AG04450 (cell line): ENCODE data around the gene NAV3. TPM values are rescaled to one million over a fixed set of nuclear protein-coding genes. Genes with fewer than 3 reads are reported as not detected.

ENCODE experiments used
- CTCF ChIA-PET: fragments of 300-600, 350-600 bp; formaldehyde crosslinking; extraction: SDS; loops from one replicate; lab custom pipeline; 2022; ENCODE audit warnings: antibody characterized with exemption, inconsistent platforms; lab: Charles Lee
- POLR2A ChIA-PET: fragments of 350-600 bp; formaldehyde crosslinking; extraction: SDS; loops from one replicate; lab custom pipeline; 2021; ENCODE audit warnings: antibody characterized with exemption, inconsistent platforms; lab: Yijun Ruan, JAX
- DNase-seq: peaks from one replicate; pipeline ENCODE4 v3.0.0-alpha.2; 2011; ENCODE audit warnings: low read depth, low spot score
- H3K27ac ChIP-seq: one replicate; pipeline ENCODE4 v1.5.1; 2012; ENCODE audit warnings: low read depth, low read length, control low read depth
- H3K27me3 ChIP-seq: one replicate; pipeline ENCODE4 v1.6.0; 2012; ENCODE audit warnings: low read length; ENCODE audit not compliant: control insufficient read depth, insufficient read depth
- H3K4me3 ChIP-seq: 2 replicates; pipeline ENCODE4 v1.5.1; 2011; ENCODE audit warnings: mild to moderate bottlenecking, low read depth, low read length, control low read depth
- H3K9me3 ChIP-seq: 2 replicates; pipeline ENCODE4 v1.5.1; 2012; ENCODE audit warnings: low read length; ENCODE audit not compliant: control insufficient read depth, insufficient read depth
- polyA plus RNA-seq: library from polyadenylated mRNA; depleted of rRNA; stranded (reverse); fragments of >200 nt; gene quantifications from 2 replicates; pipeline ENCODE4 v1.2.3, GENCODE V29; 2011
- TF ChIP-seq, protein P1 (sequence below): IDR thresholded peaks from 2 replicates; pipeline ENCODE4 v1.5.1; 2011; ENCODE audit warnings: low read depth, low read length, control low read depth, inconsistent platforms

The NAV3 gene
- polyA plus RNA-seq, 1 experiment, result 36.1 TPM

DNA sequence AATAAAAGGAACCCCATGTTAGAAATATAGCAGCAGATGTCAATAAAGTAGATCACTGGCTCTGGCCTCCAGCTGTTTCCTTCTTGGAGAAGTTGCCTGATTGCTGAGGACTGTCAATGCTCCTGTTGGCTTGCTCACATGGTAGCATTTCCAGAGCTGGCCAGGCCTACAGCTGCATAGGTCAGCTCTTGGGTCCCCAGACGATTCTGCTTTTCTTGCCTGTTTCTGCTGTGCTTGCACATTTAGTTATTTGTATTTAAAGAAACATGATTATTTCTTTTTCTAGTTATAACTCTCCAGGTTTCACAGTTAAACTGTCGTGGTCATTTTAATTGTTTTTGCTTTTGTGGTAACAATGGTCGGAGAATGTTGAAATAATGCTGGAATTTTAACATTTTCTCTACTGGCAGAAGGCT, 7.2 kb downstream of the NAV3 start:
- no peak overlapping the region for H3K4me3 ChIP-seq
- TF ChIP-seq, protein P1, sequence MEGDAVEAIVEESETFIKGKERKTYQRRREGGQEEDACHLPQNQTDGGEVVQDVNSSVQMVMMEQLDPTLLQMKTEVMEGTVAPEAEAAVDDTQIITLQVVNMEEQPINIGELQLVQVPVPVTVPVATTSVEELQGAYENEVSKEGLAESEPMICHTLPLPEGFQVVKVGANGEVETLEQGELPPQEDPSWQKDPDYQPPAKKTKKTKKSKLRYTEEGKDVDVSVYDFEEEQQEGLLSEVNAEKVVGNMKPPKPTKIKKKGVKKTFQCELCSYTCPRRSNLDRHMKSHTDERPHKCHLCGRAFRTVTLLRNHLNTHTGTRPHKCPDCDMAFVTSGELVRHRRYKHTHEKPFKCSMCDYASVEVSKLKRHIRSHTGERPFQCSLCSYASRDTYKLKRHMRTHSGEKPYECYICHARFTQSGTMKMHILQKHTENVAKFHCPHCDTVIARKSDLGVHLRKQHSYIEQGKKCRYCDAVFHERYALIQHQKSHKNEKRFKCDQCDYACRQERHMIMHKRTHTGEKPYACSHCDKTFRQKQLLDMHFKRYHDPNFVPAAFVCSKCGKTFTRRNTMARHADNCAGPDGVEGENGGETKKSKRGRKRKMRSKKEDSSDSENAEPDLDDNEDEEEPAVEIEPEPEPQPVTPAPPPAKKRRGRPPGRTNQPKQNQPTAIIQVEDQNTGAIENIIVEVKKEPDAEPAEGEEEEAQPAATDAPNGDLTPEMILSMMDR, result no peak
- DNase-seq, result no peak
- ChIA-PET CTCF (interaction anchor here (0.6 kb wide), 1 partner anchor 336 kb away, joined by 3 read pairs; no protein-coding TSS in a partner anchor), POLR2A (no interaction called here)
- H3K9me3 ChIP-seq, result no peaks in the 10 kb centered on the region
- H3K27me3 ChIP-seq, result no peaks in the 10 kb centered on the region
- no peak overlapping the region for H3K27ac ChIP-seq

DNA sequence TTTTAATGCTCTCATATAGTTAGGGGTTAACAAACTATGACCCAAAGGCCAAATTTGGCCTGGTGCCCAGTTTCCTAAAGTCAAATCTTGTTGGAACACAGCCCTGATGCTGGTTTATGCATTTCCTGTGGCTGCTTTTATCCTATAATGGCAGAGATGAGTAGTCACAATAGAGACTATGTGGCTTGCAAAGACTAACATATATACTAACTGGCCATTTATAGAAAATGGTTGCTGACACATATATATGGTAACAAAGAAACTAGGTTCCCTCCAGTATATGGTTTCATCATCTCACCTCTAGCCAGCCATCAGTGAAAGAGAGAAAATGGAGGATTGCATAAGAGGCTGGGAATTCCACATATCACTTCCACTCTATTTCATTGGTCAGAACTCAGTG, 10.8 kb downstream of the NAV3 start:
- POLR2A ChIA-PET, result no interaction called here

DNA sequence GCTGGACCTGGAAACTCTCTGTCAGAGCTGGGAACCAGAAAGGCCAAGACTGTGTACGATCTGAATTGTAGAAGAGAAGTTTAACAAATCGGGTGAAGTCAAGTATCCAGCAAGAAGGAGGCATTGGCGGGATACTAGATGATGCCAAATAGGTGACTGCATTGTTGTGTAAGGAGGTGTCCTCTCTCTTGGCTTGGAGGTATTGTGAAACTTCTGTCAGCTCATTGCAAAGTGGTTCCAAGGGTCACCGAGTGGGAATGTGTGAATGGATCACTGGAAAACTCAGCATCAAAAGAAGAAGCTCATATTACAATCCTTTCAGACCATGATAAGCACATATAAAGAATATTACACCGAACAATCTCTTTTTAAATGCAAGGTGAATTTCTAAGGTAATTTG, 11.7 kb downstream of the NAV3 start:
- ChIA-PET CTCF (interaction anchor here (0.8 kb wide), 1 partner anchor 84 kb away, joined by 3 read pairs; no protein-coding TSS in a partner anchor), POLR2A (no interaction called here)
- TF ChIP-seq, protein P1, result no peak
- no peak for DNase-seq
- Histone ChIP-seq H3K4me3 (no peak overlapping the region), H3K9me3 (no peaks in the 10 kb centered on the region), H3K27me3 (no peaks in the 10 kb centered on the region), H3K27ac (no peak overlapping the region)

More for the DNA sequence above, 10.8 kb downstream of the NAV3 start:
- H3K27ac ChIP-seq, result no peak overlapping the region
- H3K9me3 ChIP-seq, result no peaks in the 10 kb centered on the region
- CTCF ChIA-PET, result interaction anchor here (0.8 kb wide), 1 partner anchor 85 kb away, joined by 3 read pairs; no protein-coding TSS in a partner anchor
- TF ChIP-seq, protein P1, result no peak
- no peak for DNase-seq
- H3K27me3 ChIP-seq, result no peaks in the 10 kb centered on the region
- no peak overlapping the region for H3K4me3 ChIP-seq

DNA sequence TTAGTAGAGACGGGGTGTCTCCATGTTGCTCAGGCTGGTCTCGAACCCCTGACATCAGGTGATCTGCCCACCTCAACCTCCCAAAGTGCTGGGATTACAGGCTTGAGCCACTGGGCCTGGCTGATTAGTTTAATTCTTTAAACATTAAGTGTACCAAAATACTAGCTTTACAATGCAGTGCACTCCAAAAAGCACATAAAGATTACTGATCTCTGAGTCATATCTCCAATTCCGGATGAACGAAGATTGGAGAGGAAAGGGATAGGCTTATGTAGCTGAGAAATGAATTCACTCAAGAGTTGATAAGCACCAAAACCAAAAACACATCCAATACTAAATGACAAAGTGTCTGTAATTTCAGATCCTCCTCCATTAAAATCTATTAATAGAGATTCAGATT, 15.1 kb downstream of the NAV3 start:
- Histone ChIP-seq H3K27me3 (no peaks in the 10 kb centered on the region), H3K9me3 (no peaks in the 10 kb centered on the region), H3K27ac (no peak overlapping the region), H3K4me3 (no peak overlapping the region)
- ChIA-PET CTCF (interaction anchor here (1.8 kb wide), 1 partner anchor 80 kb away, joined by 6 read pairs; no protein-coding TSS in a partner anchor), POLR2A (no interaction called here)
- TF ChIP-seq, protein P1, result no peak
- no peak for DNase-seq

DNA sequence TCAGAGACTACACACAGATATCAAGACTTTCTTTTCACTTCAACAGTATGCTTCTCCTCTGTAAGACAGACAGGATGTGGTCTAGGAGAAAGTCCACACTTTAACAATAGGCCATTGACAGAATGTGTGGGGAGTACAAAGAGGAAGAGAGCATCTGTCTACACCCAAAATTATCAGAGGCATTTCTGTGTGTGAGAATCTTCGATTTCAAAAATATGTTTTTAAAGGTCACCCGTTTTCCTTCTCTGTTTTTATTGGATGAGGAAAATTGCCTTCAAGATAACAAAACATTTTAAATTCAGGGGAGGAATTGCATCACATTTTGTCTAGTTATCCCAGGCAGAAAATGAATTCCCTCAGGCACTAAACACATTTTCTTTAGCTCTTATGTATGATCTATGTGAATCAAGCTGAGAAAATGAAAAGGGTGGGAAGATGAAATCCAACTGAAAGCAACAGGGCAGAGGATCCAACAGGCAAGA, 16.4 kb downstream of the NAV3 start:
- H3K27me3 ChIP-seq, result no peaks in the 10 kb centered on the region
- CTCF ChIA-PET, result interaction anchor here (1.8 kb wide), 1 partner anchor 78 kb away, joined by 6 read pairs; no protein-coding TSS in a partner anchor

More for the DNA sequence above, 16.4 kb downstream of the NAV3 start:
- POLR2A ChIA-PET, result no interaction called here
- H3K4me3 ChIP-seq, result no peak overlapping the region
- no peak overlapping the region for H3K27ac ChIP-seq
- H3K9me3 ChIP-seq, result no peaks in the 10 kb centered on the region
- TF ChIP-seq, protein P1, result no peak
- no peak for DNase-seq
